Measurements from ENCODE around the gene GPR153.
A peak's percentile ranks its signal among the peaks of the same experiment; 100 is the strongest.

GRCh38 chr1:6248932-6249738 lies 11.8 kb downstream of the GPR153 start:
- TF ChIP-seq CTCF (IDR thresholded peaks at IDR 0.05) (no peak), EZH2phosphoT487 (IDR thresholded peaks at IDR 0.05) (no peak), EZH2 (IDR thresholded peaks at IDR 0.05) (peak; percentile 14)

Measured in neural progenitor cell (in vitro differentiated cells).